ENCODE results near the gene URB2. TPM values are rescaled to one million over a fixed set of nuclear protein-coding genes. Genes with fewer than 3 reads are reported as not detected.

URB2 gene
- total RNA-seq, 1 experiment from 2014 or later: 21.9 TPM

DNA sequence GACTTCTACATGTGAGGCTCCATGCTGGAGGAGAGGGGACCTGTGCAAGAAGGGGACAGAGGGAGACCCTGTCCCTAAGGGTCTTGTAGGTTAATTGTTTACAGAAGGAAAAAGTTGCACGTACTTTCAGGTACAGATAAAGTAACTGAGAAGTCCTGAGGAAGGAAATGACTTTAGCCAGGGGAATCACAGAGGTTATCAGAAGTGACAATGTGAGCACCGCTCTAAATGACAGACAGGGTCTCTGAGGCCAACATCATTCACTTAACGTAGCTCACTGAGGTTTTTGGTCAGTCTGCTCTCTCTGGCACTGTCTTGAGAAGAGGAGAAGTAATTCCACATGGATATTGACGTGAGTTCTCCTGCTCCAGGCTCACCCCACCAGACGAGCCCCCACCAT is 12.1 kb upstream of the URB2 start:
- Histone ChIP-seq H3K4me1 (ENCODE audit: control insufficient read depth, insufficient read depth, low read length) (no peaks in the 10 kb centered on the region), H3K36me3 (ENCODE audit: control insufficient read depth, insufficient read depth, low read length) (peaks cover 13% of the 10 kb centered on the region), H3K4me3 (ENCODE audit: low read depth in 2 of 2, low read length in 2 of 2) (no peak overlapping the region), H3K9me3 (ENCODE audit: control insufficient read depth, insufficient read depth, low read depth, low read length) (no peaks in the 10 kb centered on the region), H3K27me3 (ENCODE audit: control insufficient read depth, insufficient read depth, low read length) (no peaks in the 10 kb centered on the region), H3K27ac (ENCODE audit: low read length) (no peak overlapping the region)
- TF ChIP-seq, protein P1, sequence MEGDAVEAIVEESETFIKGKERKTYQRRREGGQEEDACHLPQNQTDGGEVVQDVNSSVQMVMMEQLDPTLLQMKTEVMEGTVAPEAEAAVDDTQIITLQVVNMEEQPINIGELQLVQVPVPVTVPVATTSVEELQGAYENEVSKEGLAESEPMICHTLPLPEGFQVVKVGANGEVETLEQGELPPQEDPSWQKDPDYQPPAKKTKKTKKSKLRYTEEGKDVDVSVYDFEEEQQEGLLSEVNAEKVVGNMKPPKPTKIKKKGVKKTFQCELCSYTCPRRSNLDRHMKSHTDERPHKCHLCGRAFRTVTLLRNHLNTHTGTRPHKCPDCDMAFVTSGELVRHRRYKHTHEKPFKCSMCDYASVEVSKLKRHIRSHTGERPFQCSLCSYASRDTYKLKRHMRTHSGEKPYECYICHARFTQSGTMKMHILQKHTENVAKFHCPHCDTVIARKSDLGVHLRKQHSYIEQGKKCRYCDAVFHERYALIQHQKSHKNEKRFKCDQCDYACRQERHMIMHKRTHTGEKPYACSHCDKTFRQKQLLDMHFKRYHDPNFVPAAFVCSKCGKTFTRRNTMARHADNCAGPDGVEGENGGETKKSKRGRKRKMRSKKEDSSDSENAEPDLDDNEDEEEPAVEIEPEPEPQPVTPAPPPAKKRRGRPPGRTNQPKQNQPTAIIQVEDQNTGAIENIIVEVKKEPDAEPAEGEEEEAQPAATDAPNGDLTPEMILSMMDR (IDR thresholded peaks at IDR 0.05): no peak
- CTCF ChIA-PET: no interaction called here
- BruUV-seq (replicated peaks): no TSS peak
- no peak for DNase-seq (ENCODE audit: low read depth, low spot score)
- no peak for ATAC-seq
- POLR2A ChIA-PET: no interaction called here
- intact Hi-C loops (cut with micrococcal nuclease; ENCODE audit: unreplicated experiment): no loop called here
- in situ Hi-C loops (cut with HindIII; ENCODE audit: low pct_unique_long_range_greater_than_20kb, low sequenced_read_pairs): no loop called here

DNA sequence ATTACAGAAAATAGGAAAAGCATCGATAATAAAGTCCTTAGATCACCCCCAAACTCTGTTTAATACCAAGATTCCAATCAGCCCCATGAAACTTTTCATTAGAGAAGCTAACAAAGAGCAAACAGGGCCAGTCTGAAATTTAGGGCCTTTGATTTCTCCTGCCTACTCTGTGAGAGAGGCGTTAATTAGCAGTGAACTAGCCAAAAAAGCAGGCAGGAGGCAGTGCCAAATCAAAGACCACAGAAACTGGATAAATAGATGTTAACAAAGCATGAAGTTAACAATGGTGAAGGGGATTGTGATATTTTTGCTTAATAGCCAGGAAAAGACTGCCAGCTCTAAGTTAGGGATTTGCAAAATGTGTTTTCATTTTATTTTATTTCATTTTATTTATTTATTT is 11.3 kb upstream of the URB2 start:
- CTCF ChIA-PET: no interaction called here
- Histone ChIP-seq H3K4me1 (ENCODE audit: control insufficient read depth, insufficient read depth, low read length) (no peaks in the 10 kb centered on the region), H3K4me3 (ENCODE audit: low read depth in 2 of 2, low read length in 2 of 2) (no peak overlapping the region), H3K27me3 (ENCODE audit: control insufficient read depth, insufficient read depth, low read length) (no peaks in the 10 kb centered on the region), H3K36me3 (ENCODE audit: control insufficient read depth, insufficient read depth, low read length) (peaks cover 9% of the 10 kb centered on the region), H3K27ac (ENCODE audit: low read length) (no peak overlapping the region), H3K9me3 (ENCODE audit: control insufficient read depth, insufficient read depth, low read depth, low read length) (no peaks in the 10 kb centered on the region)
- TF ChIP-seq POLR2AphosphoS5 (IDR thresholded peaks at IDR 0.05; ENCODE audit: low read depth, low read length) (no peak), REST (IDR thresholded peaks at IDR 0.05; ENCODE audit: insufficient read depth in 1 of 2, low read depth in 2 of 2, low read length in 1 of 2) (no peak), SIN3A (IDR thresholded peaks at IDR 0.05; ENCODE audit: borderline replicate concordance, insufficient read depth, low read depth, low read length) (no peak), TCF7L2 (IDR thresholded peaks at IDR 0.05; ENCODE audit: low read depth, low read length) (no peak)
- TF ChIP-seq, protein P1 (IDR thresholded peaks at IDR 0.05): no peak
- no TSS peak for BruUV-seq (replicated peaks)
- POLR2A ChIA-PET: no interaction called here
- intact Hi-C loops (cut with micrococcal nuclease; ENCODE audit: unreplicated experiment) (no loop called here), in situ Hi-C loops (cut with HindIII; ENCODE audit: low pct_unique_long_range_greater_than_20kb, low sequenced_read_pairs) (no loop called here)
- ATAC-seq (no peak), DNase-seq (ENCODE audit: low read depth, low spot score) (no peak)

Measured in Panc1 (cell line).